ENCODE results near the gene RNASEH2A.
A peak's percentile ranks its signal among the peaks of the same experiment; 100 is the strongest.
"Not testable (repeated sequence)": the region's sequence is repeated elsewhere in the genome, so short reads cannot be mapped to it uniquely, and the experiment has no call there.

The RNASEH2A gene

DNA sequence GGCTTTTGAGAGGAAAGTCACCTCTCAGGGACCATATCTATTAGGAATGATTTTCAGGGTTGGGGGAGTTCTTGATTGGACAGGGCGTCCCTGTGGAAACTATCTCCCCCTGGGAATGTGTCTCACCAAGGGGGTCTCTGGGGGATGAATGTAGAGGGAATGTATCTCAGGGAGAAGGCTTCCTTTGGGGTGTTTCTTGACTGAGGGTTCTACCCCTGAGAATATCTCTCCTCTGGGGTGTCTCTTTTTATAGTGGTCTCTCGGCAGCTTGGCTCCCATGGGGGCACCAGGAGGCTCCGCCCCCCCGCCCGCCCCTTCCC lies 27.0 kb downstream of the RNASEH2A start:
- no peak for DNase-seq (ENCODE audit: low read depth in 2 of 2)

DNA sequence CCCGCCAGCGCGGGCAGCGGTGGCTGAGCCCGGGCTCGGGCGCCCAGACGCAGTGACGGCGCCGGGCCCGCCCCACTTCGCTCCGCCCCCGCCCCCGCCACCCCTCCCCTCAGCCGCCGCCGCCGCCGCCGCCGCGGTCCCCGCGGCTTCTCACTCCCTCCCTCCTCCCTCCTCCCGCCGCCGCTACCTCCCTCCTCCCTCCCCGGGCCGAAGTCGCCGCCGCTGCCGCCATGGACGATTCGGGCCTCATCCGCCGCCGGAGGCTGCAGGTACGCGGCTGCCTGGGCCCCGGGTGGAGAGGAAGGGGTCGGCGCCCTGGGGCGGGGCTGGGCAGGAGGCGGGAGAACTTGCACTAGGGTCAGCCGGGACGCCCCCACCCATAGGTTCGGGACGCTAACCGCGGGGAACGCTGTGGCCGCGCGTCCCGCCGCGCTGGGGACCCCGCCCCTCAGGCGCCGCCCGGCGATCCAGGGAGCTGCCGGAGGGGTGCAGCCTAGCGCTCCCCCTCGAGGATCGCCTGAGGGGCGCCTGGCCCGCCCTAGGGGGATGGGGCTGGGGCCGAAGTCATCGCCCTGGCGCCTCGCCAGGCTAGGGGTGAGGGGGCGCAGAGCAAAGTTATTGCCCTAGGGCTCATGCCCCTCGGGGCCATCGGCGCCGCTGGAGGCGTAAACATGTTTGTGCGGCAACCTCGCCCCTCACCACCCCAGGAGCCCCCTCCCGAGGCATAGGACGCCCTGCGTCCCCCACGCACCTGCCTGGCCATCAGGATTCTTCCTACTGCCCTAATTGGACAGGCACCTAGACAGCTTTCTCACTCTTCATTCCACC lies 27.6 kb downstream of the RNASEH2A start:
- DNase-seq (ENCODE audit: low read depth in 2 of 2), result no peak

DNA sequence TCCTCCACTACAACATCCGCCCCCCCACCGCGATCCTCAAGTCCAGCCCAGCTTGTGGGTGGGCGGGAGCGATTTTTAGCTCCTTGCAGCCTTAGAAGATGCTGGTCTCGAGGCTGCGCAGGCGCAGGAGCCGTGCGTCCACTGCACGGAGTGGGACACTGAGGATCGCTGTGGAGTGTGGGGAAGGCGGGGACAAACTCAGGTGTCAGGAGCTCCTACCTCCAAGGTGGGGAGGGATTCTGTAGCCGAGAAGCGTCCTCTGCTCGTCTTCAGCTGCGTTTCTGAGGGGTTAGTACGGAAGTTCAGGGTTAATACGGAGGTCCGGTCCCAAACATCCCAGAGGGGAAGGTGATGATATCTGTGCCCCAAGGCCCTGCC lies 28.2 kb downstream of the RNASEH2A start, which contains the start of gene RTBDN:
TSS of gene RTBDN (minus strand) at position 14 of the 378 bp plus-strand sequence. CDS start 4,600 bp downstream, outside the sequence.
- no peak for DNase-seq (ENCODE audit: low read depth in 2 of 2)

DNA sequence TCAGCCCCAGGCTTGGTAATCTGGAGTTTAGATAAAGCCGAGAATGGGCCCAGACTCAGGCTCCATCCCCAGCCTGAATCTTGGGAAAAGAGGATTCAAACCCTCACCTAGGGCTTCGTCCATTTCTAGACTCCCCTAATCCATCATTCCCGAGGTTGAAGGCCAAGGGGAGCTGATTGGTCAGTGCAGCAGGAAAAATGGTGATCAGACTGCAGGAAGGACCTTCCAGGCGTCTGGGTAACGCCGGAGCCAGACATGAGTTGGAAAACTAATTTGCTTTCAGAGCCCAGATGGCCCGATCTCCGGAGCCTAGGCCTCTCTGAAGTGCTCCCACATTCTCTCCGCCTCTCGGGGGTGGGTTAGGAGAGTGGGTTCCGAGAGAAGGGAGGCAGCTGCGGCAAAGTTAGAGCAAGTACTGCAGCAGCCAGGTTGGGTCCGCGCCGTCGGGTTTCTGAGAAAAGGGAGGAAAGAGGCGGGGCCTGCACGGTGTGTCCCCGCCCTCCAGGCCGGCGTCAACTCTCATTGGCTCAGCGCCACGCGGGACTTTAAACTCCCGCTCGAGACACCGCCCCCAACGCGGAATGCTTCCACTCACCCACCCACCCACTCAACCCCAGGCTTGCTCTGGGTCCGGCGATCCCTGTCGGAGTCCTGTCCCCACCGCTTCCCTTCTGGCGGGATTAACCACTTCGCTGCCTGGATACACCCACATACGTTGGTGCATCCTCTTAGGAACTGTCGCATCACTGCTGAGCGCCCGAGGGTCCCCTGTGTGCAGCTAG lies 28.8 kb downstream of the RNASEH2A start:
- no peak for DNase-seq (ENCODE audit: low read depth in 2 of 2)

DNA sequence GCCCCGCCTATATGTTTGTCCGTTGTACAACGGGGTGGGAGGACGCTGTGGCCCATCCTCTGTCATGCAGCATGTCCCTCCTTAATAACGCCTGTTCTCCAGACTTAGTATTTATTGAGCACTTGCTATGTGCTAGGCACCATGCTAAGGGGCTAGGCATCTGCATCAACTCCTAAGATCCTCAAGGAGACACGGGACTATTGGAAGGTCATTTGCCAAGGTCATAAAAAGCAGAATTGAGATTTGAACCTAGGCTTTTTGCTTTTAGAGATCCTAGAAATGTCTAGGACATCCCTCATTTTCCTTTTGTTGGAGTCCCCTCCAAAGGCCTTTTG lies 30.1 kb downstream of the RNASEH2A start:
- DNase-seq (ENCODE audit: low read depth in 2 of 2), result no peak

DNA sequence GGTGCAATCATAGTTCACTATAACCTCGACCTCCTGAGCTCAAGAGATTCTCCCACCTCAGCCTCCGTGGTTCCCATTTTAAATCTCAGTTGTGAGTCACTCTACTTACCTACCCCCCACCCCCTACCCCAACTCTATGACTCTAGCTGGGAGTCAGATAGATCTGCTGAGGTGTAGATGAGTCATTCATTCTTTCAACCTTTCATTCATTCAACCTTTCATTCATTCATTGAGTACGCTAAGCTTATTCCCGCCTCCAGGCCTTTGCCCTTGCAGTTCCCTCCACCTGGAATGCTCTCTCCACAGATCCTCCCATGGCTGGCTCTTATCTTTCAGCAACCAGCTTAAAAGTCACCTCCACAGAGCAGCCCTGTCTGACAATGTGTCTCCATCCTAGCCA lies 30.8 kb downstream of the RNASEH2A start:
- no peak for DNase-seq (ENCODE audit: low read depth in 2 of 2)

DNA sequence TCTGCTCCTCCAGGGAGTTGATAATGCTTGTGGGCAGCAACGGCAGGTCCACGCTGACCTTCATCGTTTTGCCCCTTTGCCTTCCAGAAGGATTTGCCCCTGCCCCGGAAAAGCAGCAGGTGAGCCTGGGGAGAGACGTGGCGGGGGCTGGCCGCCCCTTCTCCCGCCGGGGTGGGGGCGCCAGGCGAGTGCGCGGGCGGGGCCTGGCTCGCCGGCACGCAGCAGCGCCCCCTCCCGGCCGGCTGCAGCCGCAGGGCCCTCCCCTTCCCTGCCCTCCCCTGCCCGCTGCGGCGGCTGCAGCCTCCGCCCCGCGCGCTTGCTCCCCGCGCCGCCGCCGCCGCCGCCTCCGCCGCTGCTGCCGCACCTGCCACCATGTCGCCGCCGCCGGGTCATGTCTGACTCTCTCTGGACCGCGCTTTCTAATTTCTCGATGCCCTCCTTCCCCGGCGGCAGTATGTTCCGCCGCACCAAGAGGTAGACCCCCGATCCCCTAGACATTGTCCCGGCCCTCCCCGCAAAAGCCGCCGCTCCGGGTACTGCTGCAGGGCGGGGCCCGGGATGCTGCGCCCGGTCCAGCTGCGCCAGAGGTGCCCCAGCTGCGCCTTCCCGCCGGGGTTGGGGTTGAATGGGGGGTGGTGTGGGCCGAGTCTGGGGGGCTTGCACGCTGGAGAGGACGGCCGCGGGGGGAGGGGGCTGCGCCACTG lies 31.9 kb downstream of the RNASEH2A start, which contains the start of gene MAST1:
TSS of gene MAST1 (plus strand) at position 334 of the 704 bp plus-strand sequence. CDS start at position 392, 58 bp downstream.
- no peak for DNase-seq (ENCODE audit: low read depth in 2 of 2)

DNA sequence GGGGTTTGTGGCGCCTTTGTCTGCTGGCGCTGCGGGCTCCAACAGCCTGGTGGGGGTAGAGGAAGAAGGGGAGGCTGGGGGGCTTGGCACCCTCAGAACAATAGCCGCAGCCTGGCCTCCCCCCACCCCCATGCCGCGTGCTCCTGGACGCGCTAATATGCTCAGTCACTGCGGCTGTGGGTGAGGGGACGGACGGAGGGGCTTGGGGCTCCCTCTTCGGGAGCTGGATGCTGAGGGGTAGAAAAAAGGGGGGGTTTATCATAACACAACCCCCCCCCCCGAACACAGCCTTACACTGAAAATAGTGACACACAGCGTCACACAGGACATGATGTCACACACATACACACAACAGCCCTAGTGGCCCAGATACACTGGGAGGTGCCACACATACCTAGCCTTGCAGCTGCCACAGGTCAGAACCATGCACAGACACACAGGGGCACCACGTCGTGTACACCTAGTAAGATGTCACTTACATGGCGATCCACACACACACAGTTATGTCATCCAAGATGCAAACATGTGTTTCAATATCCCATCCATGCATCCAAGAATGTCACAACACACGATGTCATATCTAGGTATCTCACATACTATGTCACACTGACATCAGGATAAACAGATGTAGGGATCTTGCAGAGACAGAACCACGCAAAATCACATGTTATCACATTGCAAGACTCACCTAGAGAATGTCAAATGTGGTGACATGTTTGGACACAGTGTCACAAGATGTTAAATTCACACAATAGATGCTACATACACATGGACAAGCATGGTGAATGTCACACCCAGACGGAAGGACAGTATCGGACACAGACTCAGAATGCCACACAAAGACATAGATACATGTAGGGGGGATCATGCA lies 32.7 kb downstream of the RNASEH2A start:
- no peak for DNase-seq (ENCODE audit: low read depth in 2 of 2)

DNA sequence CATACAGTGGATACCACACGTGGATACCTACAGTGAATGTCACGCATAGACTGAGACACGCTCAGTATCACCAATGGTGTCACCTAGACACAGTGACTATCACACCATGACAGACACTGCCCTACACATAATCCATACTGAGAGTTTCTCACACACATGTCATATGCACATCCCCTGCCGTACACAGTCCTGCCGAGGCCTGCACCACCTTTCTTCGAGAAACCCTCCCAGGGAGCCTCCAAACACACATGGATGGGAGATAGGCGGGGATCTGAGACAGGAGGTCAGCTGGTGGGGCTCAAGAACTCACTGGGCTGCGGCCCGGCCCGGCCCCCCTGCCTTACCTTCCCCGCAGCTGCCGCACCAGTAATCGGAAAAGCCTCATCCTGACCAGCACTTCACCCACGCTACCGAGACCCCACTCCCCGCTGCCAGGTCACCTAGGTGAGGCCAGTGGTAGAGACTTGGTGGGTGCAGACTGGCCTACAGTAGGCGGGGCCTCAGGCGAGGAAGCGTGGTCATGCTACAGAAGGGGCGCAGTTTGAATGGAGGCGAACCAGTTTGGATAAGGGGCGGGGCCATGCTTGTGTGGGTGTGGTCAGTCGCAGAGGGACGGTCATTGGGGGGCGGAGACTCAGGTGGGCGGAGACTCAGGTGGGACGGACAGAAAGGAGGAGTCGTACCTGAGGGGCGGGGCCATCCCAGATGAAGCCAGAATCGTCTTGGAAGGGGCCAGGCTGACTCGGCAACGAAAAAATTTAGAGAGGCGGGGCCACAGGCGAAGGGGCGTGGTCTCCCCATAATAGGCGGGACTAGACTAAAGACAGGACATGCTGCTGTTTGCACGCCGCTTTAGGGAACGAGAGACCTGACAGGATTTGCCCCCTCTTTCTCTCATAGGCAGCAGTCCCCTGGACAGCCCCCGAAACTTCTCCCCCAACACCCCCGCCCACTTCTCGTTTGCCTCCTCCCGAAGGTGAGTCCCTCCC lies 34.0 kb downstream of the RNASEH2A start:
- peak in 1 of 2 experiments; percentile 19 for DNase-seq (ENCODE audit: low read depth in 2 of 2)

DNA sequence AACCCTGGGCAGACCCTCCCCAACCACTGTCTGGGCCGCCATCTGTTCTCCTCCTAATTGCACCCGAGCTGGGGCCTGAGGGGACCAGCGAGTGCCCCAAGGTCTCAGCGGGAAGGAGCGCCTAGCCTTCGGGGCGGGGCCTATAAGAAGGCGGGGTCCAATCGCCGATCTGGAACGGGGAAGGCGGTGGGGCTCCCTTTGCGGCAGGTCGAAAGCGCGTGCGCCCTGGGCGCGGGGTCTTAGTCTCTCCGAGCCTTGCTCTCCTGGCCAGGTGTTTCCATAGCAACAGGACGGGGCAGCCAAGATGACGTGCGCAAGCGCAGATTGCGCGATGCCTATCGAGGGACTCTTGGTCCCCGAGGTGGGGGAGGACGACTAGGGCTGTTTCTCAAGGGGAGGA lies 34.7 kb downstream of the RNASEH2A start:
- DNase-seq (ENCODE audit: low read depth in 2 of 2), result no peak

DNA sequence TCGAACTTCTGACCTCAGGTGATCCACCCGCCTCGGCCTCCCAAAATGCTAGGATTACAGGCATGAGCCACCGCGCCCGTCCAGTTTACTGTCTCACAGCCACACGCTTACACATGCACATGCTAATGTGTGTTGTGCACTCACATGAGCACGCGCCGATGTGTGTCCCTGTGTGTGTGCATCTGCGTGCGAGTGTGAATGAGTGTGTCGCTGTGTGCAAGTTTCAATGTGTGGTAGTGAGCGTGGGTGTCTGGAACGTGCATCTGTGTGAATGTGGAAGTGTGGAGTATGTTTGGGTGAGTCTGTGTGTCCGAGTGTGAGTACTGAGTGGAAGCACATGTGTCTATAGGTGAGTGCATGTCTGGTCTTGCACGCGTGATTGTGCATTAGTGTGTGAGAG lies 36.1 kb downstream of the RNASEH2A start:
- DNase-seq (ENCODE audit: low read depth in 2 of 2), result no peak

DNA sequence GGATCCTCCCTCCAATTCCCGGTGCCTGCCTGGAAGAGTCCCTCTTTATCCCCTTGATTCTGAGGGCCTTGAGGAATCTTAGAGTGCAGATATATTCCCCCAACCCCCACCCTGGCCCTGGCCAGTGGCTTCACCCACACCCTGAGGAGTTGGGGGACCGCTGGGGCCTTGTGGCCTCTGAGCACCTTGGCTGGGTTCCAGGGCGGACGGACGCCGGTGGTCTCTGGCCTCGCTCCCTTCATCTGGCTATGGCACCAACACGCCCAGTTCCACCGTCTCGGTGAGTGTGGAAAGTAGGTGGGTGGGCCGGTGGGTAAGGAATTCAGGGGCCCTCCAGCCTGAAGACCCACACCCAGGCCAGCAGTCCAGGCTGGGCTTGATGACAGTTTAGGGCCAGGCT lies 36.9 kb downstream of the RNASEH2A start:
- no peak for DNase-seq (ENCODE audit: low read depth in 2 of 2)

DNA sequence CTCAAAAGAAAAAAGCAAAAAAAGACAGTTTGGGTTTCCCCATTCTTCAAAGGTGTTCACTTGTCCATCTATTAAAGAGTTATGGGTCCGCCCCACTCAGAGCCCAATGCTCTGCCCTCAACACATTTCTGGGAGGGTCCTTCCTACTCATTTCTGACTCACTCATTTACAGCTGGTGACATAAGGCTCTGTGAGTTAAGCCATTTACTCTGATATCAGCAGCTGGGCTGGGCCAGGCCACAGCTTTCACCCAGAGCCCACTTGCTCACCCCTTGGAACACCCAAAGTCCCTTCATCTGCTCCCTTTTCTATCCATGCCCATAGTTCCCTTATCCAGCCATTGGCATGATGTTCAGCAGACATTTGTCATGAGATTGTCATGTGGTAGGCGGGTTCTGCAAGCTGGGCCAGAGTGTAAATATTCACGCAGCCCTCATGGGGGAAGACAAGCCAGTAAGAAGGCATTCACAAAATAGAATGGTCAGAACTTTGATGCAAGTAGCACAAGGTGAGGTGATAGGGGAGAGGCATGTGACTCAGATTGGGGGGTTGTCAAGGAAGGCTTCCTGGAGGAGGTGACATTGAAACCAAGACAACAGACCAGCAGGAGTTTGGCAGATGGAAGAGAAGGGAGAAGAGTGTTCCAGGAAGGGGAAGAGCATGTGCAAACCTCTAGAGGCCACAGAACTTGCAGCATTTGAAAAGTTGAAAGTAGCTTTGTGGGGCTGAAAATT lies 37.8 kb downstream of the RNASEH2A start:
- no peak for DNase-seq (ENCODE audit: low read depth in 2 of 2)

DNA sequence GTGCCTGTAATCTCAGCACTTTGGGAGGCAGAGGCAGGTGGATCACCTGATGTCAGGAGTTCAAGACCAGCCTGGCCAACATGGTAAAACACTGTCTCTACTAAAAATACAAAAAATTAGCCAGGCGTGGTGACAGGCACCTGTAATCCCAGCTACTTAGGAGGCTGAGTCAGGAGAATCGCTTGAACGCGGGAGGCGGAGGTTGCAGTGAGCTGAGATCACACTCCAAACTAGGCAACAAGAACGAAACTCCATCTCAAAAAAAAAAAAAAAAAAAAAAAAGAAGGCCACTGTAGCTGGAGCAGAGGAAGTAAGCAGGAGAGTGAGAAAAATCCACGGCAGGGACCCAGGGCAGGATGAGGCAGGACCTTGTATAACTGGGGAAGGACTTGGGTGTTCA lies 40.2 kb downstream of the RNASEH2A start:
- not testable (repeated sequence) for DNase-seq (ENCODE audit: low read depth in 2 of 2)

DNA sequence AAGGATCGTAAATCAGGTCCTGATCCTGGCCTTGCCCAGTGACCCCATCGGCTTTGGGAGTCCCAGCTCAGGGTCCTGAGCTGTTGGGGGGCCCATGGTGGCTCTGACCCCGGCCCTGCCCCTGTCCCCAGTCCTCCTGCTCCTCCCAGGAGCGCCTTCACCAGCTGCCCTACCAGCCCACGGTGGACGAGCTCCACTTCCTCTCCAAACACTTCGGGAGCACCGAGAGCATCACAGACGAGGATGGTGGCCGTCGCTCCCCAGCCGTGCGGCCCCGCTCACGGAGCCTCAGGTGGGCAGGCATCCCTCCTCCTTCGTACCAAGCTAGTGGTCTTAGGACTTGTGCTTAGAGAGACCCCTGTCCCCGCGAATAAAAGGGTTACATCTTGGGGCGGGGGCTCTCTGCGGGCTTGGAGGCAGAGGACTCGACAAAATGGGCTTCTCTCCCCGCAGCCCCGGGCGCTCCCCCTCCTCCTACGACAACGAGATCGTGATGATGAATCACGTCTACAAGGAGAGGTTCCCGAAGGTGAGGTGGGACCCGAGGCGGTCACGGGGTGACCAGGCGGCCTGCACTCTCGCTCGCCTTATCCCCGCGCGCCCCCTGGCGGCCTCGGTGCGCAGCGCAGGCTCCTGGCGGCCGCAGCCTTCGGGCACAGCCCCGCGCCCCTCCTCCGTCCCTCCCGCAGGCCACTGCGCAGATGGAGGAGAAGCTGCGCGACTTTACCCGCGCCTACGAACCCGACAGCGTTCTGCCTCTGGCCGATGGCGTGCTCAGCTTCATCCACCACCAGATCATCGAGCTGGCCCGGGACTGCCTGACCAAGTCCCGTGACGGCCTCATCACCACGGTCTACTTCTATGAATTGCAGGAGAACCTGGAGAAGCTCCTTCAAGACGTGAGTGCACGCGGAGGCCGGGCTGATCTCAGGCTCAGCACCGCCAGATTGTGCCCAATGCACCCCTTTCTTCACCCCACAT lies 41.1 kb downstream of the RNASEH2A start:
- peak; percentile 21 to 25 for DNase-seq (ENCODE audit: low read depth in 2 of 2)

DNA sequence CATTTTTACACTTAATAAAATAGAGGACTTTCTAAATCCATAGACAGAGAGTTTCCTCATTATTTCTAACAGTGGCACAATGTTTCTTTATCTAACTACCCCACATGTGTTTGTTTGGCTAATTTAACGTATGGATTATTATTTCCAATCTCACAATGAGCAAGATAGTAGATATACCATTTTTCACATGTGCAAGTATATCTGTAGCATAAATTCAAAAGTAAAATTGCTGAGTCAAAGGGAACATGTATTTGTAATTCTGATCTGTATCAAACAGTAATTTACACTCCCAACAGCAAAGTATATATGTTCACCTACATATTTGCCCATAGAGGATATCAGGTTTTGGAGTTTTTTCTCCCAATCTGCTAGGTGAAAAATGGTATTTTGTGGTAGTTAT lies 50.3 kb downstream of the RNASEH2A start:
- DNase-seq (ENCODE audit: low read depth in 2 of 2), result no peak

DNA sequence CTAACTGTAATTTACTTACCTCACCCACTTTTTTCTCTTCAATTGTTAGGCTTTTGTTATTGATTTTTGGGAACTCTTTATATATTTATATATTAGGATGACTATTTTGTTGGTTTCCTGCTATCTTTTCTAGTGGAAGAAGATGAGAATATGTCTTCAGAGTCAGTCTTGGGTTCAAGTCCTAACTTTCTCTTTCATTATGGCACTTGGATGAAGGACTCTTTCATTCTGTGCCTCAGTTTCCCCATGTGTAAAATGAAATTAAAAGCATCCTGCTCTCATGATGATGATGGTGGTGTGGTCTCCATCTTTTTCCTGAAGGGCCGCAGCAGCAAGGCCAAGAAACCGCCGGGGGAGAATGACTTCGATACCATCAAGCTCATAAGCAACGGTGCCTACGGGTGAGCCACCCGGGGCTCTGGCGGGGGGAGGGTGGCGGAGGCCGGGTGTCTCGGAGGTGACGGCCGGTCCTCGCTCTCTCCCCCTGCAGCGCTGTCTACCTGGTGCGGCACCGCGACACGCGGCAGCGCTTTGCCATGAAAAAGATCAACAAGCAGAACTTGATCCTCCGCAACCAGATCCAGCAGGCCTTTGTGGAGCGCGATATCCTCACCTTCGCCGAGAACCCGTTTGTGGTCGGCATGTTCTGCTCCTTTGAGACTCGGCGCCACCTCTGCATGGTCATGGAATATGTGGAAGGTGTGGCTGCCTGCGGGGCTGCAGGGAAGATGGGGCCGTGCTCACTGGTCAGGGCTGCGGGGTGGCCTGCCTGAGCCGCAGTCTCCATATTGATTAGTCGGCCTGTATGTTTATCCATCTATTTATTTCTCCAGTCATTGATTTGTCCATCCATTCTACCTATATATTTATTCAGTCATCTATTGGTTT lies 51.9 kb downstream of the RNASEH2A start:
- DNase-seq (ENCODE audit: low read depth in 2 of 2), result no peak
